Mononuclear cell (primary cell): ENCODE results near the gene LPIN1. TPM values are rescaled to one million over a fixed set of nuclear protein-coding genes. Genes with fewer than 3 reads are reported as not detected.

Experiments used
- H3K27me3 ChIP-seq: 2 replicates; pipeline ENCODE4 v1.6.0; 2011; ENCODE audit warnings: low read length, control low read depth; ENCODE audit not compliant: insufficient read depth
- H3K4me1 ChIP-seq: 2 replicates; pipeline ENCODE4 v1.5.1; 2011; ENCODE audit warnings: mild to moderate bottlenecking, low read length, control low read depth; ENCODE audit not compliant: insufficient read depth
- H3K4me3 ChIP-seq: 2 replicates; pipeline ENCODE4 v1.5.1; 2011; ENCODE audit warnings: mild to moderate bottlenecking, low read length, moderate library complexity
- H3K9me3 ChIP-seq: 2 replicates; pipeline ENCODE4 v1.5.1; 2011; ENCODE audit warnings: low read depth, mild to moderate bottlenecking, control low read depth, low read length
- total RNA-seq: library from RNA; depleted of rRNA; stranded (reverse); fragments of >200 nt; gene quantifications from one replicate; pipeline ENCODE4 v1.2.3, GENCODE V29; 2012

LPIN1 gene
- total RNA-seq, 1 donor, result 52.8 TPM

DNA sequence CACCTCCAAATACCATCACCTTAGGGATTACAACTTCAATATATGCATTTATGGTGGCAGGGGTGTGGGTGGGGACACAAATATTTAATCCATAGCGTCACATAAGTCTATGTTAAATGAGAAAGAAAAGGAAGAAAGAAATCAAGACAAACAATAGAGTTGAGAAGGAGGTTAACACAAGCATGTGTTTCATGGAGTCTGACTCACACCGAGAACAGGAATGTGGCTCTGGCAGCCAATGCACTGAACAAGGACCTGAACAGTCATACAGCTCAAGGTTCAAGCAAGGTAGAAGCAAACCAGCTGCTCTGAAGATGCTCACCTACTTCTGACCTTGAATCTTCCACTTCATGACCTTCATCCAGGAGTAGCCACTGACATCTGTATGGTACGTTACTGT, 36.2 kb upstream of the LPIN1 start:
- Histone ChIP-seq H3K4me1 (peaks cover 13% of the 10 kb centered on the region), H3K4me3 (no peak overlapping the region), H3K9me3 (no peaks in the 10 kb centered on the region), H3K27me3 (no peaks in the 10 kb centered on the region)

DNA sequence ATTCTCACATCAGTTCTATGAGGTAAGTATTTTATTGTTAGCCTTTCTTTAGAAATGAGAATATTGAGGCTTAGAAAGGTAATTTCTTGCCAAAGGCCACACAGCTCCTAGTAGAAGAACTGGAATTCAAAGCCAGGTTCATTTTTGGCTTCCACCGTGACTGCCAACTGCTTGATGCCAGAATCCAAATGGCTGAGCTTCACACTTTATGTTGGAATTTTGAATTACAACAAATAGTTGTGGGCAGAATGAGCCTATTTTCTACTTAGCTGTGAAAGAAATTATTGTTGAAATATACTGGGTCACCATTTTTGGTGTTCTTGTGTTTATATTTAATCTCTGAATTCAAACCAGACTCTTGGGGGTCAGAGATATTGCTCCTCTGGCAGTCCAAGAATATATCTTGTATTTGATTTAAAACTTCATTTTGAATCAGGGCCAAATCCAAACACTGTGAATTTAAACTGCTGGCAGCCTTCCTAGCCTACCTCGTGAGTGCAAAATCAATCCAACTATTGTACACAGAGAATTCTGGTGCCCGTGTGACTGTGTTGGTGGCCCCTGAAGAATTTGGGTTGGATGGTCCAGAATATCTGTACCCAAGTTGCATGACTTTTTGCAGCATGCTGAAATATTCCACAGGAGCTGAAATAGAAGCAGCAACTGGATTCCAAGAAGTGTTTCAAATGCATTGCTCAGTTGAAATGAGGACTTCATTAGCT, 35.6 kb upstream of the LPIN1 start:
- H3K4me3 ChIP-seq, result no peak overlapping the region
- no peaks in the 10 kb centered on the region for H3K27me3 ChIP-seq
- H3K4me1 ChIP-seq, result peaks cover 13% of the 10 kb centered on the region
- H3K9me3 ChIP-seq, result no peaks in the 10 kb centered on the region

DNA sequence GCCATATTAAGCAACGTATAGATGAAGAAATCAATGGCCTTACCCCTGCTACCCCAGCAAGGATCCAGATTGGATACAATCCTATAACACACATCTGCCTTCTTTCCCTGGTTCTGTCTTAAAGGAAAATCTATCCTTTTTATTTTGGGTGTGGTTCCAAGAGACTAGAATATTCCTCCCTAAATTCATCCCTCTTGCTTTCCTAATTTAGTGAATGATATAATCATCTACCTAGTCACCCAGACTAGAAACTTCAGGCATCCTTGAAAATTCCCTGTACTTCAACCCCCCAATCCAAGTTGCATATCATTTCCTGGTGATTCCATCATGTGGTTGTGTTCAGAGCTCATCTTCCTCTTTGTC, 35.1 kb upstream of the LPIN1 start:
- Histone ChIP-seq H3K27me3 (no peaks in the 10 kb centered on the region), H3K4me3 (no peak overlapping the region), H3K9me3 (no peaks in the 10 kb centered on the region), H3K4me1 (peaks cover 13% of the 10 kb centered on the region)

DNA sequence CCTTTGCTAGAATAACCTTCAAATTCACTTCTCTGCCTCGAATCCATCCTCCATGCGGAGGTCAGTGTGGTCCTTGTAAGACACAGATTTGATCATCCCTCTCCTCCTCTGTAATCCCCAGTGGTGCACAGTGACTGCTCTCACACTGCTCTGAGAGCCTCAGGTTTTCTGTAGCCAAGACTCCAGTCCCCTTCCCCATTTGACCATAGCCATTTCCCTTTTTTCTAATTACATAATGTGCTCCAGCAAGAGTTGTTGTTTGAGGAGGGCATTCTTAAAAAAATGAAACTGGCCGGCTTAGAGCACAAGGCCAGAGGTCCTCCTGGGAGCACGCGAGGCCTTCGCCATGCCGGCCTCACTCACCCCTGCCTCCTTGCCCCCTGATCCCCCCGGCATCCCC, 34.7 kb upstream of the LPIN1 start:
- Histone ChIP-seq H3K27me3 (no peaks in the 10 kb centered on the region), H3K4me1 (peaks cover 16% of the 10 kb centered on the region), H3K4me3 (no peak overlapping the region), H3K9me3 (no peaks in the 10 kb centered on the region)

DNA sequence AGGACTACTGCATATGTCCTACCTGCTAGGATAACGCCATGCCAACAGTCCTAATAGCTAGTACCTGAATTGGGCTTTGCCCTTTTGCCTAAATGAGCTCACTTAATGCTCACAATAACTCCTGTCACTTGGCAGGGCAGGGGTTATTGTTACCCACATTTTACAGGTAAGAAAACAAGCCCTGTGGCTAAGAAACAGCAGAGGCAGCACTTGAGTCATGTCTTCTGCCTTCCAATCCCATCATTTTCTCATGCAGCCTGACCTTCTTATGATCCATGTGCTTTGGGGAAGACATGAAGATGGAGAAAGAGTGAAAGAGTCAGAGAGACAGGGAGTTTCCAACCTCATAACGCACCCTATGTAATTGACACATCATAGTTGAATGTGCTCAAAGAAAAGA, 33.6 kb upstream of the LPIN1 start:
- Histone ChIP-seq H3K4me3 (no peak overlapping the region), H3K9me3 (no peaks in the 10 kb centered on the region), H3K4me1 (peaks cover 19% of the 10 kb centered on the region), H3K27me3 (no peaks in the 10 kb centered on the region)

DNA sequence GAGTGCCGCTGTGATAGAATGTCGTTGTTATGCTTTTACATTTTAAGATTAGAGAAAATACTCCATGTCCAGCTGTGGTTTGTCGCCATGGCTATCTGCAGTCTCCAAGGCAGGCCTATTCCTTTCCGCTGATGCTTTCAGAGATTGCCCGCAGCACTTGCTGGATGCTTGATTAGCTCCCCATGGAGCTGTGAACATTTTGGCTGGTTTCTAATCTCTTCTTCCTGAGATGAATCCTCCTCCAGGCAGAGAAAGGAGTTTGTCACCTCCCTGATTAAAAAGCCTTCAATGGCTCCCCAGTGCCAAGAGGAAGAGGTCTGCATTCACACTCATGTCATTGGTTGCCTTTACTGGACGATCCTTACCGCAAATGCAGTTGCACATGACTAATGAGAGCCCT, 32.6 kb upstream of the LPIN1 start:
- Histone ChIP-seq H3K9me3 (no peaks in the 10 kb centered on the region), H3K4me3 (no peak overlapping the region), H3K27me3 (peaks cover 4% of the 10 kb centered on the region), H3K4me1 (peaks cover 19% of the 10 kb centered on the region)

DNA sequence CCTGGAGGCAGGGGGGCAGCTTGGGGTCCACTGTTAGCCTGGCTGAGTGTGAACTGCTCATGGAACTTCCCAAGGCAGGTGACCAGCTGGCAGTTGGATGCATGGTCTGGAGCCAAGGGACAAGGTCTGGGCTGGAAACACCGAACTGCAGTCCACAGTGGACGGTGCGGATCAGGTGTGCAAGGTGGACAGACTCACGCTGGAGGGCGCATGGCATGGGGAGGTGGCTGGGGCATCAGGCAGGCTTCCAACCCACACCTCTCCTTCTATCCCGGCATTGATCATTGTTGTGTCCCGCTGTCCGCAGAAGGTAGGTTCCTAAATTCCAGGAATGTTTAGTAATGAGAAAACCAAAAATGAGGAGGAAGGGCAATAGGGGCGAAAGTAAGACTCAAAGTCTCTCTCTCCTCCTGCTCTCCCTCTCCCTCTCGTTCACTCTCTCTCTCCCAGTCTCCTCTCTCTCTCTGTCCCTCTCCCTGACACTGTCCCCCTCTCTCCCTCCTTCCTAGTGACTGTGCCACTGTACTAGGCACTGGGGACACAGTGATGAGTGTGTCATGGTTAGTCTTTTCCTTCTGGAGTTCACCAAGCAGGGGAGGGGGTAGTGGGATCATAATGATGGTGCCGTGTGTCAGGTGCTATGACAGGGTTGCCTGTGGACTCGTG, 30.3 kb upstream of the LPIN1 start:
- H3K9me3 ChIP-seq, result no peaks in the 10 kb centered on the region
- H3K4me1 ChIP-seq, result peaks cover 22% of the 10 kb centered on the region
- no peak overlapping the region for H3K4me3 ChIP-seq
- peaks cover 6% of the 10 kb centered on the region for H3K27me3 ChIP-seq

DNA sequence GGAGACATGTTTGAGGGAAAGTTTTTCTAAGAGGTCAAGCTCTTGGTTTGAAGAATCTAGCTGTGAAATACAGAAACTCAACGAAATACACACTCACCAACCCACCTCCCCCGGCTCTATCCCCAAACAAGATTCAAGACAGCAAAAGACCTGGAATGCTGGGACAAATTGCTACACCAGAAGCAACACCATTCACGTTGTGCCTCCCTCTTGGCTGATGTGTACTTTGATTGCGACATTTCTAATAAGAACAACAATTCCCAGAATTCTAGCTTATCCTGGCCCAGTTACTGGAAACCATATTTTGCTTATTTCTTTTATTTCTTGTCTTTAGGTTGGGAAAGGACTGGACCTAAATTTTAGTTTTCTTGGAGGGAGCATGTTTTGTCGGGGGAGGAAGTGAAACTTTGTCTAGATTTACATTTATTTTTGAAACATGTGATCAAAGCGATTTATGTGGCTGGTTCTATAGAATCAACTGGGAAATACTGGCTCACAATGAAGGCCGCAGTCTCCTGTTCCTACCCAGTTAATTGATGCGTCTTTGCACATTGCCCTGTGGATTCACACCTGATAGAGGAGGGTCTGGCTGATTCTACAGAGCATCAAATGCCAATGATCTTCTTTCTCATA, 29.6 kb upstream of the LPIN1 start:
- Histone ChIP-seq H3K4me3 (no peak overlapping the region), H3K9me3 (no peaks in the 10 kb centered on the region), H3K27me3 (peaks cover 6% of the 10 kb centered on the region), H3K4me1 (peaks cover 15% of the 10 kb centered on the region)

DNA sequence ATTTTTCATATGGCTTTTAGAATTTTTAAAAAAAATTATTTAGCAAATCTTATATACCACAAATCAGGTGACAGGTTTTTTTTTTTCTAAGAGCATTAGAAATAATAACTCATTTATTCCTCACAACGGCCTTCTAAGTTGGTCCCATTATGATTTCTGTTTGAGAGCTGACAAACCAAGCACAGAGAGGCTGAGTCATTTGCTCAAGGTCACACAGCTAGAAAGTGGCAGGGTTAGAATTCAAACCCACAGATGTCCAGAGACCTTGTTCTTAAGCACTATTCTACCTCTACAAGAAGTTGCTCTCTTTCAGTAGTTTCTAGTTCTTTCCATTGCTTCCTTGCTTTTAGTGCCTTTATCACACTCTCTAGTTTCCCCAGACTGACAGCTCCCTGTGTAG, 28.8 kb upstream of the LPIN1 start:
- Histone ChIP-seq H3K4me1 (peaks cover 10% of the 10 kb centered on the region), H3K9me3 (no peaks in the 10 kb centered on the region), H3K27me3 (peaks cover 6% of the 10 kb centered on the region), H3K4me3 (no peak overlapping the region)

DNA sequence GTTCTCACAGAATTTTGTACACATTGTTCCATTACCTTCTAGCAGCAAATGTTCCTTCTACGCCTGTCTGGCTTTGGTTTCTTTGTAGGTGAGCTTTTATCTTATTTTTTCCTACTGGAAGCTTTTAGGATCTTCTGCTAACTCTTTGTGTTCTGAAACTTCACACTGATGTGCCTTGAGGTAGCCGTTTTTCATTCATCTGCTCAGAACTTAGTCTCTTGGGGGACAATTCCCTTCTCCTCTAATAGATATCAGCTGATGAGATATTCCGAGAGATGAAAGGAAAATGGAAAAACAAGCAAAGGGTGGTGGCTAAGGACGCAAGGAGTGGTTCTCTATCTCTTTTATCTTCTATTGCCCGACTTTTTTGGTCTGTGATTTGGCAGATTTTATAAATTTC, 27.8 kb upstream of the LPIN1 start:
- Histone ChIP-seq H3K4me1 (peaks cover 10% of the 10 kb centered on the region), H3K9me3 (no peaks in the 10 kb centered on the region), H3K4me3 (no peak overlapping the region)

DNA sequence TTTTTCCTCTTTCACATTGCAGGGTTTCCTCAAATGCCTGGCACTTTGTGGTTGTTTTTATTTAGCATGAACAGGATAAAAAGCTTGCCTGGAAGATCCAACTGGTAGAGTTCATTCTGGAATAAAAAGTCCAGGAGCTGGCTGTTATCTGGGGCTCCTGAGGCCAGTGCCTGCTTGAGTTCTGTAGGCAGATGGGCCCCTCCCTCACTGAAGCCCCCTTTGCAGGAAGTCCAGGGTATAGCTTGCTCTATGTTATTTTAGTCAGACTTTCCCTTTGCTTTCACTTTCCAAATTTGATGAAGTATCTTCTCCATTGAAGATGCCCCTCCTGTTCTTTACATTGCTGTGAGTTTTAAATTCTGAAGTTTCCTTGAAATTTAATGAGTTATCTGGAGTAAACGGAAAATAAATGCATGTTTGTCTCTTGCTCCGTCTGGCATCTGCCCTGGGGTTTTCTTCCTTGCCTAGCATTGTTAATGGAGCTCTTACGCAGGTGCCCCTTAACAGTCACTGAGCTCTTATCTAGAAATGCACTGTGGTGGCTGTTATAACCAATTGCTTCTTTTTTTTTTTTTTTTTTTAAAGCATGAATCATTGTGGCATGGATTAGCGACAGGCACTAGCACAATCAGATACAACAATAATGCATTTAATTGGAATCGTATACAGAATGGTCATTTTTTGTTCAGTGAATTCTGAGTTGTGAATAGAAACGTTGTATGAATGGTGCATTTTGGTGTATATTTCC, 27.0 kb upstream of the LPIN1 start:
- peaks cover 10% of the 10 kb centered on the region for H3K4me1 ChIP-seq
- H3K9me3 ChIP-seq, result no peaks in the 10 kb centered on the region
- peaks cover 6% of the 10 kb centered on the region for H3K27me3 ChIP-seq
- H3K4me3 ChIP-seq, result no peak overlapping the region

More for the DNA sequence above, 27.8 kb upstream of the LPIN1 start:
- peaks cover 6% of the 10 kb centered on the region for H3K27me3 ChIP-seq

DNA sequence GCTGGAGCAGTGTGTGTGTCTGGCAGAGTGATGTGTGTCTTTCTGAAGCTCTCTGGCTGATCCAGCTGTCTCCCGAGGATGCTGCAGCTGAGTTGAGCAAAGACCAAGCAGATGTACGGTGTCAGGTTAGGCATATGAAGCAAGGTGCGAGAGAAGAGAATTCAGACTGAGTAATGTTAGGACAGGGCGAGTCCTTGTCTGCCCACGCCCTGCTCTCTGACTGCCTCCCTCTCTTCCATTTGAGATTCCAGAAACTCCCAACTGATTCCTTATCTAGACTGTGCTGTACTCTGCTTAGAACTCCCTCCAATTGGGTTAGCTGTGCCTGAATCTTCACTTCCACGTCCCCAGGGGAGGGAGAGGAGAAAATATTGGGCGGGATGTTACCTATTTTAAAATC, 25.7 kb upstream of the LPIN1 start:
- Histone ChIP-seq H3K4me1 (peaks cover 10% of the 10 kb centered on the region), H3K27me3 (peaks cover 6% of the 10 kb centered on the region), H3K4me3 (no peak overlapping the region), H3K9me3 (no peaks in the 10 kb centered on the region)

DNA sequence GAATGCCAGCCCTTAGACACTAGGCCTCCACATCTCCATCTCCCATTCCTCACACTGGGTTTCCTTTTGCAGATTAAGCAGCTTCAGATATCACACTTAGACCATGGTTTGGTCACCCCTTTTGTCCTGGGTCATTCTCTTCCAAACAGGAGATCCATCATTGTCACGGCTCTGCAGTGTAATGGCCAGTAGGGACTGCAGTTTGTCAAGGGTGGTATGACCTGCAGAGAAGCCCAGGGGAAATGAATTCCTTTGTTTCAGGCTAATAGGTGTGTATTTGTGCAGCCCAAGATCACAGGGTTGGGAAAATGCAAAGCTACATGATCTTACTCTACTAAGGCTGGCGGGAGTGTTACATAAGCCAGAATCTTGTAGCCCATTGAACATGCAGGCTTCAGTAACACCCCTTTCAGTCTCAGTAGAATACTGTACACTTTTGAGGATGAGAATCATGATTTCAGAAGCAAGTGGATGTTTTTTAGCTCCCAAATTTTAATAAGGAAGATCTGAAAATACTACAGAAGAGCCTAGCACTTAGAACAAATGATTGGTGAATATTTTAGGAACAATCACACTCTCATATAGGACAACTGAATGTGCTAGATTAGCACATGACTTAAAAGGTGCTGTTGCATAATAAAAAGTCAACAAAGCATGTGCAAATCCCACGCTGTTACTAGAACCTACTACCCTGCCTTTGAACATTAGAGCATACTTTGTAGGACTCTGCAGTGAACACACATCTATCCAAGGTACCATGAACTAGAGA, 24.0 kb upstream of the LPIN1 start:
- peaks cover 4% of the 10 kb centered on the region for H3K4me1 ChIP-seq
- H3K4me3 ChIP-seq, result no peak overlapping the region
- H3K27me3 ChIP-seq, result peaks cover 6% of the 10 kb centered on the region
- no peaks in the 10 kb centered on the region for H3K9me3 ChIP-seq

DNA sequence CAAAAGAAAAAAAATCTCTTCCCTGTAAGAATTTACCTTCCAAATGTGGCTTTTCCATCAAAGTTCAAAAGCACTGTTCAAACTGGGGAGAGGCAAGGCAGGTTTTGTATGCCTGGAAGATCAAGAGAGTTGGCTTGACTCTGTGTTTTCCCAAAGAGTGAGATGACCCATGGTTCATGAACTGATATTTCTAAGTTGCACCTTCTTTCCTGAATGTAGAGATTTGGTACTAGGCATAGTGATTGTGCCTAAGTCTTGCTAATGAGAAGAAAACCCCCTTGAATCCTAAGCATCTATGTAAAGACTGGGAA, 23.4 kb upstream of the LPIN1 start:
- no peaks in the 10 kb centered on the region for H3K9me3 ChIP-seq
- no peak overlapping the region for H3K4me3 ChIP-seq
- peaks cover 4% of the 10 kb centered on the region for H3K4me1 ChIP-seq
- peaks cover 6% of the 10 kb centered on the region for H3K27me3 ChIP-seq

DNA sequence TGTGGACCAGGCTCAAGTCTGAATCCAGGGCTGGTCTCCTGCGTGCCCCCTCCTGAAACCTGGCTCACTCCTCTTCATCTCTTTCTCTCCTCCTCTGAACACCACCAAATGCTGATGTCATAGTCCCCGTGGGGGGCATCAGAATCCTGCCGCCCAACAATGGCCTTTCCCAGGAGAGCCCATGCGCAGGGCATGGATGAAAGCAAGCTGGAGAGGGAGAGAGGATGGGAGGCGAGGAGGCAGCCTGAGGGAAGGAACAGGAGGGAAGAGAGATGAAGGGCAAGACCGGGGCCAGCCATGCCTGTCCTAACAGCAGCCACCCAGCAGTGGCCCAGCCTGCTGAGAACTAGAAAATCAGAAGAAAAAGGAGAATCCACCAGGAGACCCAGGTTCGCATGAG, 22.3 kb upstream of the LPIN1 start:
- Histone ChIP-seq H3K9me3 (no peaks in the 10 kb centered on the region), H3K27me3 (peaks cover 2% of the 10 kb centered on the region), H3K4me1 (peaks cover 3% of the 10 kb centered on the region), H3K4me3 (no peak overlapping the region)
